Activated T-helper 1 cell treated with anti-CD3 and anti-CD28 coated beads, Interleukin-12 subunit alpha, Interleukin-12 subunit beta, Interleukin-2, Interleukin-4 antibody, amounts not matched to agents 30 ng/mL and 10 ng/mL and 1 ng/mL, durations not matched to agents 14 hours and 24 hours and 36 hours (primary cell): ENCODE data around the gene ATG4D. TPM values are rescaled to one million over a fixed set of nuclear protein-coding genes. Genes with fewer than 3 reads are reported as not detected.

ENCODE experiments used
- DNase-seq: peaks from one replicate; pipeline ENCODE4 v3.0.0; 2021; ENCODE audit warnings: low spot score
- H3K27ac Mint-ChIP-seq: one replicate; pipeline ENCODE4 v1.8.0; 2021; ENCODE audit warnings: mild to moderate bottlenecking, mixed read lengths
- H3K27me3 Mint-ChIP-seq: one replicate; pipeline ENCODE4 v1.8.0; 2022; ENCODE audit warnings: mild to moderate bottlenecking, moderate library complexity, mixed read lengths; ENCODE audit not compliant: insufficient read depth
- H3K36me3 Mint-ChIP-seq: one replicate; pipeline ENCODE4 v1.8.0; 2021; ENCODE audit warnings: low read depth, mixed read lengths
- H3K4me1 Mint-ChIP-seq: one replicate; pipeline ENCODE4 v1.8.0; 2021; ENCODE audit warnings: low read depth, mixed read lengths
- H3K4me3 Mint-ChIP-seq: one replicate; pipeline ENCODE4 v1.8.0; 2021; ENCODE audit warnings: mild to moderate bottlenecking, moderate library complexity, mixed read lengths
- H3K9me3 Mint-ChIP-seq: one replicate; pipeline ENCODE4 v1.8.0; 2021; ENCODE audit warnings: mixed read lengths
- intact Hi-C: fragments of 100-400 bp; cut with micrococcal nuclease; formaldehyde crosslinking; loops from one replicate; pipeline ENCODE4 v1.15.1; 2024
- total RNA-seq: library from RNA; stranded (reverse); gene quantifications from 2 replicates; pipeline ENCODE4 v1.2.3, GENCODE V29; 2022

Gene ATG4D
- total RNA-seq, 1 donor from 2014 or later = 37.3 TPM

DNA sequence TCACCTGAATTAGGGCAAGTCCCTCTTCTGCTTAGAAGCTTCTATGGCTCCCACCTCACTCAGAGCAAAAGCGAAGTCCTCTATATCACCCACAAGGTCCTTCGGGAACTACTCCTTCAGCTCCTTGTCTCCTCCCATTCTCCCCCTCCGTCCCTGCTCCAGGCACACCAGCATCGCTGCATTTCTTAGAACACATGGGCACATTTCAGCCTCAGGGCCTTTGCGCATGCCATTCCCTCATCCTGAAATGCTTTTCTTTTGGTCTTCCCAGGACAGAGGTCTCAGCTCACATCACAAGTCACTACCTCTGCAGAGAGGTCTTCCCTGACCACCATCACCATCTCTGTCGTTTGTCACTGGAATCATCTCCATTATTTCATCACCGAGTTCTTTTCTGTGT, 30.5 kb upstream of the ATG4D start:
- Mint-ChIP-seq H3K27ac (no peak overlapping the region), H3K4me3 (peak overlapping the region; percentile 9), H3K9me3 (no peaks in the 10 kb centered on the region), H3K36me3 (peaks cover 2% of the 10 kb centered on the region), H3K27me3 (peaks cover 49% of the 10 kb centered on the region), H3K4me1 (peaks cover 15% of the 10 kb centered on the region)
- no peak for DNase-seq
- intact Hi-C loops = no loop called here

DNA sequence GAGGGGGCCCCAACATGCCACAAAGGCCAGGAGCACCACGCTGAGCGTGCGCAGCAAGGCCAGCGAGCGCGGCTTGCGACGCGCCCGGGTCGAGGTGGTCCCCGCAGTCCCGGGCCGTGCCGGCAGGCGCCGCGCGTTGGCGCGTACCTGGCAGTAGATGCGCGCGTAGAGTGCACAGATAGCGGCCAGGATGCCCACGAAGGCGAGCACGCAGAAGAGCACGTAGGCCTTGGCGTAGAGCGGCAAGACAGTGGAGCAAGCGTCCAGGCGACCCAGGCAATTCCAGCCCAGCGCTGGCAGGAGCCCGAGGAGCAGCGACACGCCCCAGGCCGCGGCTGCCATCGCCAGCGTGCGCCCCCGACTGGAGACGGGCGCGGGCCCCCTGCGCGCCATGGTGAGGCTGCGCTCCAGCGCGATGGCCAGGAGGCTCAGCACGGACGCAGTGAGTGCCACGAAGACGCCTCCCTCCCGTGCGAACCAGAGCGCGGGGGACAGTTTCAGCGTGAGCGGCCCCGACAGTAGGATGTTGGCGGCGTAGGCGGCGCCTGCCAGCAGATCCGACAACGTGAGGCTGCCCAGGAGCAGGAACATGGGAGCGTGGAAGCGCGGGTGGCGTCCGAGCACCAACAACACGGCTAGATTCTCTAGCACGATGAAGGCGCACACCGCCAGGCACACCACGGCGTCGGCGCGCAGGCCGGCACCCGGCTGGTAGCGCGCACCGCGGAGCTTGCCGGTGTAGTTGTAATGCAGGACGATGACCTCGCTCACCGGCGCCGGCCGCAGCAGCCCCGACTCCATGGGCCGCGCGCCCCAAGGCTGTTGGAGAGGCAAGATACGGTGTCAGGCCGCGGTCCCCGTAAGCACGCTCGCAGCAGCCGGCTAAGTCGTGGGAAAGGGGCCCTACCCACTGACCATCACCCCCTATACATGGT, 29.2 kb upstream of the ATG4D start:
- Mint-ChIP-seq H3K4me3 (no peak overlapping the region), H3K9me3 (no peaks in the 10 kb centered on the region)
- intact Hi-C loops = loop anchor here (2.0 kb wide), 1 partner anchor 224 kb away; no protein-coding TSS in a partner anchor

DNA sequence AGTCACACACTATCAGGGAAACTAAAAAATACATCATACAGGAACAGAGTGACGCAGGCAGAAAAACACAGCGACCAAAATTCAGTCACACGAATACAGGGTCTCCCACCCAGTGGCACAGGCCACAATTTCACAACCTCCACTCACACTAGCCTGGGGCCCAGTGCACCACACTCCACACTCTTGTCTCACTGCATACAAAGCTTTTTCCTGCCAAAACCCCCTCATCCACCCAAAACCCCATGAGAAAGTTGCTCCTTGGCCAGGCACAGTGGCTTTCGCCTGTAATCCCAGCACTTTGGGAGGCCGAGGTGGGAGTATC, 27.7 kb upstream of the ATG4D start:
- no peaks in the 10 kb centered on the region for H3K9me3 Mint-ChIP-seq
- H3K4me3 Mint-ChIP-seq = no peak overlapping the region
- no peak overlapping the region for H3K27ac Mint-ChIP-seq
- DNase-seq = no peak
- peaks cover 4% of the 10 kb centered on the region for H3K36me3 Mint-ChIP-seq
- H3K4me1 Mint-ChIP-seq = peaks cover 22% of the 10 kb centered on the region
- intact Hi-C loops = no loop called here
- H3K27me3 Mint-ChIP-seq = peaks cover 66% of the 10 kb centered on the region

More for the DNA sequence above, 29.2 kb upstream of the ATG4D start:
- Mint-ChIP-seq H3K27ac (no peak overlapping the region), H3K36me3 (peaks cover 4% of the 10 kb centered on the region), H3K4me1 (peaks cover 21% of the 10 kb centered on the region), H3K27me3 (peaks cover 61% of the 10 kb centered on the region)
- no peak for DNase-seq

DNA sequence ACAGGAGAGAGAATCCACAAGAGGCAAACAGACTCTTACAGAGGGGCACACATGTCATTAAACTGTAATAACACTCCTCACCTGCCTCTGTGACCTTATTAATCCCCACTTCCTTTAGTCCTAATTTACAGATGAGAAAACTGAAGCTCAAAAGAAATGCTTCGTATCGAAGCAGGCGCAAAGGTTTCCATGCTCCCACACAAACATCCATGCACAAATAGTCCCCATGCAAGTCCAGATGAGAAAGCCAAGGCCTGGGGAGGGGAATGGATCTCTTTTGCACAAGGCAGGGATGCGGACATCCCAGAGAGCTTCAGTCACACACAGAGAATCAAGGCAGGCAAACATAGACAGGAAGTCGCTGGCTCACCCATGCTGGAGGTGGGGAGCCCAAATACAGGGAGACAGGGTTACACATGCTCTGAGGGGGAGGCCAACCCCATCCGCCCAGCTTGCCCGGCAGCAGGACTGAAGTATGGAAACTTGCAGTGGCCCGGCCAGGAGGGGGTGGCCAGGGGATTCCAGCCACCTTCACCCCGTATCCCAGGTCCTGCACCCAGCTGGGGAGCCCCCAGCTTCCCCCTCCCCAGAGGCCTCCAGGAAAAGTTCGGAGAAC, 26.9 kb upstream of the ATG4D start:
- DNase-seq = no peak
- Mint-ChIP-seq H3K27me3 (peaks cover 65% of the 10 kb centered on the region), H3K36me3 (peaks cover 4% of the 10 kb centered on the region), H3K4me1 (peaks cover 22% of the 10 kb centered on the region), H3K27ac (no peak overlapping the region), H3K9me3 (no peaks in the 10 kb centered on the region), H3K4me3 (peak overlapping the region; percentile 70)
- intact Hi-C loops = no loop called here

DNA sequence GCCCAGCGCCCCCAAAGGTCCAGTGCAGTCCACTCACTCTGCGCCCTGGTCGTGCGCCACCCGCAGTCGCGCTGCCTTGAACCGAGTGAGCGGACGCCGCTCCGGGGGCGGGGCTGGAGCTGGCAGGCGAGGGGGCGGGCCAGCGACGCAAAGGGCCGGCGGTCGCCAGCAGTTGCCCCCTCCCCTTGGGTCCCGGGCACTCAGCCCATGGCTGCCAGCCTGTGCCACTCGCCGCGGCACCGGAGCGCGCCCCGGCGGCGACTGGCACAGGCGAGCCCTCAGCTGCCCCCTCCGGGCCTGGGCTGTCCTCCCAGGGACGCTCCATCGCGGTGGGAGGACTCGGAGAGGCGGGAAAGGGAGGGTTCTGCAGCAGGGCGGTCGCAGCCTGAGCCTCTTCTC, 26.3 kb upstream of the ATG4D start, which contains the start of gene S1PR5:
S1PR5 (minus strand) TSS at position 87 of the 399 bp plus-strand sequence. CDS start 2,436 bp downstream, outside the sequence.
- Mint-ChIP-seq H3K9me3 (no peaks in the 10 kb centered on the region), H3K27me3 (peaks cover 67% of the 10 kb centered on the region), H3K36me3 (peaks cover 4% of the 10 kb centered on the region), H3K4me1 (peaks cover 22% of the 10 kb centered on the region), H3K27ac (peak within 1 kb of the TSS; percentile 8), H3K4me3 (peak within 1 kb of the TSS; percentile 70)
- DNase-seq = no peak
- intact Hi-C loops = no loop called here

DNA sequence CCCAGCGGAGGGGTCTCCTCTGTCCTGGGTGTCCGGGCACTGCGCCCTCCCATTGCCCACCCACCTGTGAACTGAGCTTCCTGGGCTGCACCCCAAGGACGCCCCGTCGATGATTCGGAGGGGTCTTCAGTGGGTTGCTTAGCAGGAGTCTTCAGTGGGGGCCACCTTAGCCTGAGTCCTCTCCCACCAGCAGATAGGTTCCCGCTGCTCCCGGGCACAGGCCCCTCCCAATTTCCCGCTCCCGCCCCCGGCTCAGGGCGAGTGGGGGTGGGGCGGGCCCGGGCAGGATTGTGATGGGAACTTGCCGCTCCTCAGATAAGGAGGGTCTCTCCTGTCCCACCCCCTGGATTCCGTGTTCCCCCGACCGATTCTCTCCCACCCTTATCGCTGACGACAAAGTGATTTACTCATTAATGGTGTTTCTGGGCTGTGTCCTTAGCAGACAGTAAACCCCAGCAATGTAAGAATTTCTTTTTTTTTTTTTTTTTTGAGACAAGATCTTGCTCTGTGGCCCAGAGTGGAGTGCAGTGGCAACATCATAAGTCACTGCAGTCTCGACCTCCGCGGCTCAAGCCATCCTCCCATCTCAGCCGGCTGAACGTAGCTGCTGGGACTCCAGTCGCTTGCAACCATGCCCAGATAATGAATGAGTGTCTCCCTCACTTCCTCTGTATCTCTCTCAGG, 25.8 kb upstream of the ATG4D start:
- Mint-ChIP-seq H3K36me3 (peaks cover 4% of the 10 kb centered on the region), H3K27me3 (peaks cover 62% of the 10 kb centered on the region), H3K27ac (peak overlapping the region; percentile 8), H3K9me3 (no peaks in the 10 kb centered on the region), H3K4me1 (peaks cover 22% of the 10 kb centered on the region), H3K4me3 (peak overlapping the region; percentile 57)
- intact Hi-C loops = no loop called here
- DNase-seq = no peak

DNA sequence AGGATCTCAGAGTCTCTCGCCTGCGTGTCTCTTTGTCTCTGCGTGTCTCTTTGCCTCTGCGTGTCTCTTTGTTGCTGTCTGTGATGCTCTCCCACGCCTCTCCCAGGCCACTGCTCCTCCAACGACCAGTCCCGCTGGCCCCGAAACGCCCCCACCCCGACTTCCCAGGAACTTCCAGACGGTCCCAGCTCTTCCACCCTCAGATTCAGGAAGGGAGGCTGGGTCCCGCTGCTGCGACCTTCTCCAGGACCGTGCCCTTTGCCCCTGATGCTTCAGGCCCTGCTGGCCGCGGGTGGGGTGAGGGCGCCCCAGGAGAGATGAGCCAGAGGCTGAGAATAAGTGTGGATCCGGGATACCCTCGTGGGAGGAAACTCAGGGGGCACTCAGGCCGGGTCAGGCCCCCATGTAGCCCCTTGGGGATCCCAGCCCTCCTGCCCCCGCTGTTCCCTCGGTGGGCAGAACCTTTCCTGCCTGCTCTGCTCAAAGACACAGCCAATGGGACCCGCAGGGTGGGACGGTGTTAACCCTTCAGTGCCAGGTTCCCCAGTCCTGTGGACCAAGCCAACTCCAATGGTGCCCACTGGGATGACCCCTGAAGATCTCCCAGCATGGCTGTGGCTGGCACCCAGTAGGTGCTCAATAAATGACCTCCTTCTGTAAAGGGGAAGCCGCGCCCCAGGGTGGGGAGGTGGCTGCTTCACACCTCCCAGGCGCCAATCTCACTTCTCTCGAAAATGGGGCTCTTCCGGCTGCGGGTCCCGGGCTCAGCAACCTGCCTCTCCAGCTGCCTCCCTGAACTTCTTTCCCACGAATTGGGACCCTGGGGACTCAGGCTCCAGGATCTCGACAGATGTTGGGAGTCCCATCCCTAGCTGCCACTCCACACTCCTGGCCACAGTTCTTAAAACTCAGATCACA, 25.0 kb upstream of the ATG4D start:
- Mint-ChIP-seq H3K27me3 (peaks cover 60% of the 10 kb centered on the region), H3K27ac (no peak overlapping the region), H3K4me3 (peak overlapping the region; percentile 57), H3K4me1 (peaks cover 22% of the 10 kb centered on the region), H3K36me3 (peaks cover 4% of the 10 kb centered on the region), H3K9me3 (no peaks in the 10 kb centered on the region)
- DNase-seq = no peak
- intact Hi-C loops = no loop called here

DNA sequence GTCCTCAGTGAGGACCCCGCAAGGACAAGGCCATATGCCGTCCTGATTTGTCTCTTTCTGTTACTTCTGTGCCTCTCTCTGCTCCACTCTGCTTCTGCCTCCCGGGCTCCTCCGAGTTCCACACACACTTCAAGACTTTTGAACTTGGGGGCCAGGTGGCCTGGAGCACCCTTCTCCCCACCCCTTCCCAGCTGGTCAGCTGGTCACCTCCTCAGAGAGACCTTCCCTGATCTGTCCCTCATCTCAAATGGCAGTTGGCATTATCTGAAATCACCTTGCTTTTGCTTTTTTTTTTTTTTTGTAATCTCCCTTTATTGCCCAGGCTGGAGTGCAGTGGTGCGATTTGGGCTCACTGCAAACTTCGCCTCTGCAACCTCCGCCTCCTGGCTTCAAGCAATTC, 24.3 kb upstream of the ATG4D start:
- Mint-ChIP-seq H3K27ac (no peak overlapping the region), H3K9me3 (no peaks in the 10 kb centered on the region), H3K36me3 (peaks cover 4% of the 10 kb centered on the region), H3K27me3 (peaks cover 67% of the 10 kb centered on the region), H3K4me3 (peak overlapping the region; percentile 11), H3K4me1 (peaks cover 22% of the 10 kb centered on the region)
- intact Hi-C loops = no loop called here
- DNase-seq = no peak

DNA sequence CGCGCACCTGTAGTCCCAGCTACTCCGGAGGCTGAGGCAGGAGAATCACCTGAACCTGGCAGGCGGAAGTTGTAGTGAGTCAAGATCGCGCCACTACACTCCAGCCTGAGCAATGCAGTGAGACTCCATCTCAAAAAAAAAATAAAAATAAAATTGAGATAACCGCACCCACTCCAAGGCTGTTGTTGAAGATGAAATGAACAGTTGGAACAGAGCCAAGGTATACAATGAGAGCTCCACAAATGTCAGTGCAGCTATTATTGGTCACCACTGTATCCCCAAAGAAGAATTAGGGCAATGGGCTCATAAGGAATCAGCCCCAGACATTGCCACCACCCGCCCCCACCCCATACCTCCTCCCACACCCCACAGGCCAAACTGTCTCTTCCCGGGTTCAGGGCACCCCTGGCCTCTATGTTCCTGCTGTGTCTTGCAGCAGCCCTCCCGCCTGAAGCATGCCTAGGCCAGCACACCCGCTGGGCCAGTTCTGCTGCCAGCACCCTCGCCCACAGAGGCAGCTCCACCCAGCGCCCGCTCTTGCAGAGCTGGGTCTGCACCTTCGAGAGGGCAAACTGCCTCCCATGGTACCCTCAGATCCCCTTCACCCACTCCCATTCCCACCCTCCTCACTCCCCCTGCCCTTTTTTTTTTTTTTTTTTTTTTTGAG, 22.9 kb upstream of the ATG4D start:
- peaks cover 55% of the 10 kb centered on the region for H3K27me3 Mint-ChIP-seq
- peaks cover 4% of the 10 kb centered on the region for H3K36me3 Mint-ChIP-seq
- H3K4me1 Mint-ChIP-seq = peaks cover 22% of the 10 kb centered on the region
- no peak for DNase-seq
- H3K4me3 Mint-ChIP-seq = no peak overlapping the region
- no peak overlapping the region for H3K27ac Mint-ChIP-seq
- intact Hi-C loops = no loop called here
- H3K9me3 Mint-ChIP-seq = no peaks in the 10 kb centered on the region

DNA sequence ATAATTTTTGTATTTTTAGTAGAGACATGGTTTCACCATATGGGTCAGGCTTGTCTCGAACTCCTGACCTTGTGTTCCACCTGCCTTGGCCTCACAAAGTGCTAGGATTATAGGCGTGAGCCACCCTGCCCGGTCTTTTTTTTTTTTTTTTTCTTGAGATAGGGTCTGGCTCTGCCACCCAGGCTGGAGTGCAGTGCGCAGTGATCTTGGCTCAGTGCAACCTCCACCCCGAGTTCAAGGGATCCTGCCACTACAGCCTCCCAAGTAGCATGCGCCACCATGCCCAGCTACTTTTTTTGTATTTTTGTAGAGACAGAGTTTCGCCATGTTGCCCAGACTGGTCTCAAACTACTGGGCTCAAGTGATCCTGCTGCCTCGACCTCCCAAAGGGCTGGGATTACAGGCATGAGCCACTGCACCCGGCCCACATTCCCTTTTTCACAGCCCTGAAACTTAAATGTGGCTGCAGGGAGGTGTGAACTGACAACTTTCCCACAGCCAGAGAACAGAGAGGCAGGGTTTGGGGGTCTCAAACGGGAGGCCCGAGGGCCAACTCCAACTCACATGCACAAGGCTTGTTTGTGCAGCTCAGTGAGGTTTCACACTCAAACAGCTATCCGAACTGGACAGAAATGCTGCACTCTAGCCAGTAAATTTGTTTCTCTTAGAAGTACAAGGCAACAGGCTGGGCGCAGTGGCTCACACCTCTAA, 22.1 kb upstream of the ATG4D start:
- H3K9me3 Mint-ChIP-seq = no peaks in the 10 kb centered on the region
- H3K27me3 Mint-ChIP-seq = peaks cover 47% of the 10 kb centered on the region
- H3K4me3 Mint-ChIP-seq = no peak overlapping the region
- intact Hi-C loops = no loop called here
- peaks cover 20% of the 10 kb centered on the region for H3K4me1 Mint-ChIP-seq
- H3K27ac Mint-ChIP-seq = no peak overlapping the region
- DNase-seq = no peak
- peaks cover 4% of the 10 kb centered on the region for H3K36me3 Mint-ChIP-seq

DNA sequence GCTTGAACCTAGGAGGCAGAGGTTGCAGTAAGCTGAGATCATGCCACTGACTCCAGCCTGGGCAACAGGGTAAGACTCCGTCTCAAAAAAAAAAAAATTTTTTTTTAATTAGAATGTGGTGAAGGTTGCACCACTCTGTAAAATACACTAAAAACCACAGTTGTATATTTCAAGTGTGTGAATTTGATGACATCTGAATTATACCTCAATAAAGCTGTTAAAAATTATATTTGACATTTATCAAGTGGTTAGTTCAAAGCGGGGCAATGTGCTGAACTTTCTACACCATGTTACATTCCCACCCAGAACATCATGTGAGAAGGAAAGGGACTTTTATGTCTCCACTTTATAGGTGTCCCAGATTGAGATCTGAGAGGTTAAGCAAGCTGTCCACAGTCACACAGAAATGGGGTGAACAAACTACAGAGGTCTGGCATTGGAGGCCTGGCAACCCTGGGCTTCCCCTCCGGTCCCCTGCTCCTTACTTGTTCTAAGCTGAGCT, 20.5 kb upstream of the ATG4D start:
- H3K9me3 Mint-ChIP-seq = no peaks in the 10 kb centered on the region
- H3K36me3 Mint-ChIP-seq = peaks cover 2% of the 10 kb centered on the region
- intact Hi-C loops = no loop called here
- peaks cover 13% of the 10 kb centered on the region for H3K4me1 Mint-ChIP-seq
- H3K27ac Mint-ChIP-seq = no peak overlapping the region
- no peak overlapping the region for H3K4me3 Mint-ChIP-seq
- H3K27me3 Mint-ChIP-seq = peaks cover 39% of the 10 kb centered on the region
- no peak for DNase-seq
